NK-92 treated with Interleukin-12 subunit alpha and Interleukin-12 subunit beta, amount 100 ng/mL, for 24 hours (cell line): ENCODE results near the gene NLRC4.
"Not testable (repeated sequence)": the region's sequence is repeated elsewhere in the genome, so short reads cannot be mapped to it uniquely, and the experiment has no call there.

Experiments used
- DNase-seq: peaks from one replicate; lab custom pipeline; 2025; lab: John Stamatoyannopoulos, UW

Gene NLRC4

DNA sequence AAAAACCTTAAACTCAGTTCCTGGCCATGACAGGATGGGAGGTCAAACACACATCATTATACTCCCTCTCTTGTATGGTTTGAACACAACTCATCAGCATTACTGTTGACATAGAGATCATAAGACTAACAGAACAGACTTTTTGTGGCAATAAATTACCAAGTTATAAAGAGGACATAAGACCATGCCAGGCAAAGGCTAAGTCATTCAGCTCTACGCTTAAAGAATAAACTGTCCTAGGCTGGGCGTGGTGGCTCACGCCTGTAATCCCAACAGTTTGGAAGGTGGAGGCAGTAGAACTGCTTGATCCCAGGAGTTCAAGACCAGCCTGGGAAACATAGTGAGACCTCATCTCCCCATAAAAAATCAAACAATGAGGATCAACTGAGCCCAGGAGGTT lies 16.4 kb downstream of the NLRC4 start:
- no peak for DNase-seq

GRCh38 chr2:32246911-32247310 lies 17.8 kb downstream of the NLRC4 start:
- no peak for DNase-seq

DNA sequence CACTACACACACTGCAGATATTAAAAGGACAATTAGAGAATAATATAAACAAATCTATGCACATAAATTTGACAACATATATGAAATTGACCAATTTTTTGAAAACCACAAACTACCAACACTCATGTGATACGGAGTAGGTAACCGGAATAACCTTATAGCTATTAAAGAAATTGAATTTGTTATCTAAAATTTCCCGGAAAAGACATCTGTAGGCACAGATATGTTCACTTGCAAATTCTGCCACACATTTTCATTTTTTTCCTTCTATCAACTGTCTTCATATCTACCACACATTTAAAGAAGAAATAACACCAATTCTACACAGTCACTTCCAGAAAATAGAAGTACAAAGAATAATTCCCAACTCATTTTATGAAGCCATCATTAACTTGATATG lies 22.4 kb downstream of the NLRC4 start:
- no peak for DNase-seq

DNA sequence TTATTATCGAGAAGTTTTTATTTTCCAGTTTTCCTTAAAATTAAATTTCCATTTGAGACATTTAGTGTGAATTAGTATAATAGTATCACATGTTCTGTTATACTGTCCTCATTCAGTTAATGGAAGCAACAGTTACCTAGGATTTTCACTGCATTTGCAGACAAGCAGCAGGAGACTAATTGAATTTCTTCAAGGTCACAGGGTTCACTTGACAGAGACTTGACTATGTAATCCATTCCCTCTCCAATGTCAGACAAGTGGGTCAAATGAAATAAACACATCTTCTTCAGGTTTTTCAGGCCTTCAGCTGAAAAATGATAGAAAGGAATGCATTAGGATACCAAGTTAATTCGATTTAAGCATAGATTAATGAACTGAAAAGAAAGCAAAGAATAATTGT lies 26.7 kb downstream of the NLRC4 start:
- no peak for DNase-seq

GRCh38 chr2:32237488-32237887 lies 27.2 kb downstream of the NLRC4 start:
- DNase-seq, result no peak

GRCh38 chr2:32235315-32235714 lies 29.4 kb downstream of the NLRC4 start:
- DNase-seq, result no peak

GRCh38 chr2:32231959-32232358 lies 32.7 kb downstream of the NLRC4 start:
- no peak for DNase-seq

GRCh38 chr2:32229635-32230034 lies 35.1 kb downstream of the NLRC4 start:
- DNase-seq, result no peak

DNA sequence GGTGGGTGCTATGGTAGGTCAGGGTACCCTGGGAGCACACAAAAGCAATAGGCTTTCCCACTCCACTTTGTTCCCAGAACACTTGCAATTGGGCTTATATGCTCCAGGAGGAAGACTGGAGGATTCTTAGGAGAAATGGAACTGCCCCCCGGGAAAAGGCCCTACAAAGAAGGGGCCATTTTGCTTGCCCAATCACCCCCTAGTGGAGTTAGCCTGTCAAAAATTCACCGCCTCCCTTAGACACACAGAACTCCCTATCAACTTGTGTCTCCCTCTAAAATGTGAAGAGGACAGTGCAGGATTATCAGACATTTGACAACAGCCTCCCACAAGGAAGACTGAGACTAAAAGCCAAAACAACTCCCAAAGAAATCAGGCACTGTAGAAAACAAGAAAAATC lies 36.5 kb downstream of the NLRC4 start:
- no peak for DNase-seq

DNA sequence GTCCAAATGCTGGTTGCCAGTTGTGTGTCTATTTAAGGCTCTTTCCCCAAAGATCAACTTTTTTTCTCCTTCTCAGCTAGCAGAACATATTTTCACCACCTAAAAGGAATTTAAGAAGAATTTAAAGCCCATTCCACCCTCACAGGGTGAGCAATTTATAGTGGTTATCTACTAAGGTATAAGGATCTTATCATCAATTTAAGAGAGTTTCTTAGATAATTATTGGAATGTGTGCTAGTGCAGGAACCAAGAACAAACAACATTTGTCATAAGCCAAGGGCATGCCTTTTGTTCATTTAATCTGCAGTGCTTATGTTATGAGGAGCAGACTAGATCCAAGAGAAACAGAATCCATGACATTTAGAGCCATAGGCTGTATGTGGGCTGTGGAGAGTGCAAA lies 37.2 kb downstream of the NLRC4 start:
- no peak for DNase-seq

GRCh38 chr2:32222966-32223365 lies 41.7 kb downstream of the NLRC4 start:
- no peak for DNase-seq

GRCh38 chr2:32220445-32220844 lies 44.2 kb downstream of the NLRC4 start:
- no peak for DNase-seq

DNA sequence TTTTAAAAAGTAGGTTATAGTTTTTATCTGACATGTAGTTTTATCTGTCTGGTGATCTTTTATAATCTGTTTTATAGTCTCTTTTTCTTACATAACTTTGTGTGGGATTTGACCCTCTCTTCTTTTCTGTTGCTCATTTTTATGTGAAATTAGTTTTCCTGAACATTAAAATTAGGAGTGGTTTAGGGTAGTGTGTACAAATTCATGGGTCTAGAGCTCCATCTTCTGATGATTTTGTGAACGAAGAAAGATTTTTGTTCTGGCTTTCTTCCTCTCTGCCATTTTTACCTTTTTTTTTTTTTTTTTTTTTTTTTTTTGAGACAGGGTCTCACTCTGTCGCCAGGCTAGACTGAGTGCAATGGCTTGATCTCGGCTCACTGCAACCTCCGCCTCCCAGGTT lies 52.4 kb downstream of the NLRC4 start:
- no peak for DNase-seq

DNA sequence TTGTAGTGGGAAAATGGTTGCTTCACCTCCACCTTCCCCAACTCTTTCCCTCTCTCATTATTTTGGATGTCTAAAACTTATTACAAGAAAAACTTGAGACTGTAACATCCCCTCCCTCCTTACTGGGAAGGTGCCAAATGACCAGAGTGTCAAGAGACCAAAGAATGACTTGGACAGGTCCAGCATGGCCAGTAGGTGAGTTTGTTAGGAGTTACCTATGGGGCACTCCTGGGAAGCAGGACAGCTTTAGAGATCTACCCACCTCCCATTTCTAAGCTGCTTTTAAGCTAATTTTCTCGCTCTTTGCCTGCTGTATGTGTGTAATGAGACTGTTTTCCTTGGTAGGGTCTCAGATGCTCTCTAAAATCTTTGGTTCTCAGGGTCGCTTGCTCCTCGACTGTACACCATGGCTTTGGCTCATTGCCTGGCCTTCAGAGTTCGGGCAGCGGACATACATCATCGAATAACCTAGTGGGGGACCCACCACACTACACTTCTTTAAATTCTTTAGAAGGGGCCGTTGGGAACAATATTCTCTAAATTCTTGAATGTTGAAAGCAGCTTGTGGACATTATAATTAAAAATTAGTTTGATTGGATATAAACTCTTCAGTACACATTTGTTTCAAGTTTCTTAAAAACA lies 53.8 kb downstream of the NLRC4 start:
- no peak for DNase-seq

DNA sequence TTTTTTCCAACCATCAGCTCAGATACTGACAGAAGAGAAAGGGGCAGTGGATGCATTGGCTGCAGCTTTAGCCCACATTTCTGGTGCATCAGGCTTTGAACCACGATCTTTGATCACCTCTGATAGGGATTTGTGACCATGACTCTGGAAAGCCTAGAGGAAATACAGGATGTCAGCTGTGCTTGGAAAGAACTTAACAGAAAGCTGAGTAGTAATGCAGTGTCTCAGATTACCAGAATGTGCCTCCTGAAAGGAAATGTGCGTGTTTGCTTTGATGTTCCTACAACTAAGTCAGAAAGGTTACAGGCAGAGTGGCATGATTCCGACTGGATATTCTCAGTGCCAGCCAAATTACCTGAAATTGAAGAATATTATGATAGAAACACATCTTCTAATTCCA lies 61.3 kb downstream of the NLRC4 start:
- not testable (repeated sequence) for DNase-seq

GRCh38 chr2:32200814-32201213 lies 63.9 kb downstream of the NLRC4 start:
- DNase-seq, result no peak

- no peak for DNase-seq
Observed at GRCh38 chr2:32192418-32192817, 72.3 kb downstream of the NLRC4 start.

DNA sequence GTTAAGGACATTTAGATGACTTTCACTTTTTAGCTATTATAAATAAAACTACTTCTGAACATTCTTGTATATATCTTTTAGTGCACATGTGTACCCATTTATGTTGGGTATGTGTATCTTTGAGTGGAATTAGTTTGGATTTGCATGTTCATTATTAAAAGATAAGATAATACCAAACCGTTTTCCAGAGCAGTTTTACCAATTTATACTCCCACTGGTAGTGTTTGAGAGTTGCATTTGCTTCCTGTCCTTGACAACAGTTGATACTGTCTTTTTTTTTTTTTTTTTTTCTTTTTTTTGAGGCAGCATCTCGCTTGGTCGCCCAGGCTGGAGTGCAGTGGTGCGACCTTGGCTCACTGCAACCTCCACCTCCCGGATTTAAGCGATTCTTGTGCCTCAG lies 75.7 kb downstream of the NLRC4 start:
- DNase-seq, result no peak

GRCh38 chr2:32182667-32183066 lies 82.0 kb downstream of the NLRC4 start:
- DNase-seq, result no peak
